B cell (primary cell): ENCODE measurements around the gene GCA. TPM values are rescaled to one million over a fixed set of nuclear protein-coding genes. Genes with fewer than 3 reads are reported as not detected.

ENCODE experiments used
- ATAC-seq: fragments of 200-7000 bp; cut with Tn5 transposase; one replicate; pipeline ENCODE4 v1.10.0; 2021; ENCODE audit warnings: low read depth, mild to moderate bottlenecking, moderate number of reproducible peaks, moderate library complexity
- CTCF ChIA-PET: fragments of 350-600 bp; sonication (Branson Sonifier 250); formaldehyde crosslinking; loops from one replicate; lab custom pipeline; 2021; ENCODE audit warnings: antibody characterized with exemption, inconsistent platforms; lab: Charles Lee
- POLR2A ChIA-PET: fragments of 350-600 bp; sonication (Branson Sonifier 250); formaldehyde crosslinking; loops from one replicate; lab custom pipeline; 2021; ENCODE audit warnings: antibody characterized with exemption; lab: Charles Lee
- DNase-seq: peaks from one replicate; pipeline ENCODE4 v3.0.0; 2013
- H2AFZ ChIP-seq: 2 replicates; pipeline ENCODE4 v1.6.1; 2012; ENCODE audit warnings: mild to moderate bottlenecking, low read depth, low read length; ENCODE audit not compliant: insufficient read depth, poor library complexity, severe bottlenecking
- H3K27ac ChIP-seq, 2 donors: 1 replicate in 1 of 2; 2 replicates in 1 of 2; pipeline ENCODE4 v1.5.1; 2012 to 2013; ENCODE audit warnings: low read length in 2 of 2, mild to moderate bottlenecking in 2 of 2, moderate library complexity in 1 of 2
- H3K27me3 ChIP-seq, 4 experiments: fragments of 200-600 bp in 1 of 4; sonication (generic) in 1 of 4; replicated peaks in 1 of 4; 1 replicate in 2 of 4; 2 replicates in 2 of 4; pipeline versions ENCODE4 v1.6.1 to v1.7.0; 2013 to 2016; ENCODE audit warnings: low read length in 3 of 4, mild to moderate bottlenecking in 2 of 4, mixed read lengths in 1 of 4, moderate library complexity in 1 of 4; ENCODE audit not compliant: insufficient read depth in 4 of 4, control insufficient read depth in 3 of 4; ENCODE audit errors: control extremely low read depth in 1 of 4
- H3K36me3 ChIP-seq, 2 experiments: replicated peaks in 1 of 2; 1 replicate in 1 of 2; 2 replicates in 1 of 2; pipeline versions ENCODE4 v1.6.1 to v1.7.1; 2013; ENCODE audit warnings: low read length in 1 of 2; ENCODE audit not compliant: insufficient read depth in 2 of 2, control insufficient read depth in 1 of 2; ENCODE audit errors: control extremely low read depth in 1 of 2, extremely low read depth in 1 of 2
- H3K4me1 ChIP-seq, 2 donors: fragments of 200-600 bp in 1 of 2; sonication (generic) in 1 of 2; 1 replicate in 1 of 2; 2 replicates in 1 of 2; pipeline versions ENCODE4 v1.5.1 to v1.6.1; 2013 to 2017; ENCODE audit warnings: low read length in 2 of 2; ENCODE audit not compliant: control insufficient read depth in 2 of 2, insufficient read depth in 2 of 2
- H3K4me2 ChIP-seq: replicated peaks from 2 replicates; pipeline ENCODE3; 2012; ENCODE audit warnings: mild to moderate bottlenecking, low read depth, low read length; ENCODE audit not compliant: poor library complexity, severe bottlenecking
- H3K4me3 ChIP-seq, 5 experiments: fragments of 200-600 bp in 1 of 5; sonication (generic) in 1 of 5; 1 replicate in 3 of 5; 2 replicates in 2 of 5; pipeline versions ENCODE4 v1.5.1 to v1.7.0; 2011 to 2016; ENCODE audit warnings: low read length in 4 of 5, mild to moderate bottlenecking in 4 of 5, low read depth in 2 of 5, control low read depth in 1 of 5, moderate library complexity in 1 of 5; ENCODE audit not compliant: insufficient read depth in 1 of 5; ENCODE audit errors: control extremely low read depth in 1 of 5, extremely low read depth in 1 of 5
- H3K79me2 ChIP-seq: fragments of 200-600 bp; sonication (generic); one replicate; pipeline ENCODE4 v1.6.0; 2016; ENCODE audit warnings: low read length; ENCODE audit not compliant: control insufficient read depth, insufficient read depth
- H3K9ac ChIP-seq: fragments of 200-600 bp; sonication (generic); 2 replicates; pipeline ENCODE4 v1.6.1; 2017; ENCODE audit warnings: mild to moderate bottlenecking, low read length, moderate library complexity
- H3K9me3 ChIP-seq, 3 donors: one replicate each; pipeline versions ENCODE4 v1.6.1 to v1.7.1; 2013; ENCODE audit warnings: low read length in 2 of 3; ENCODE audit not compliant: control insufficient read depth in 2 of 3, insufficient read depth in 1 of 3; ENCODE audit errors: control extremely low read depth in 1 of 3
- H4K20me1 ChIP-seq: 2 replicates; pipeline ENCODE4 v1.6.0; 2012; ENCODE audit warnings: mild to moderate bottlenecking, low read length; ENCODE audit not compliant: insufficient read depth, control insufficient read depth, poor library complexity, severe bottlenecking
- H3K27ac Mint-ChIP-seq: one replicate; pipeline ENCODE4 v1.8.0; 2021; ENCODE audit warnings: mixed read lengths
- H3K27me3 Mint-ChIP-seq: one replicate; pipeline ENCODE4 v1.8.0; 2021; ENCODE audit warnings: mixed read lengths
- H3K4me1 Mint-ChIP-seq: one replicate; pipeline ENCODE4 v1.8.0; 2021; ENCODE audit warnings: mixed read lengths
- H3K4me3 Mint-ChIP-seq: one replicate; pipeline ENCODE4 v1.8.0; 2021; ENCODE audit warnings: mixed read lengths
- H3K9me3 Mint-ChIP-seq: one replicate; pipeline ENCODE4 v1.8.0; 2022; ENCODE audit warnings: mixed read lengths; ENCODE audit not compliant: insufficient read depth
- EZH2 ChIP-seq: IDR thresholded peaks from 2 replicates; pipeline ENCODE4 v1.6.1; 2012; ENCODE audit warnings: borderline replicate concordance, low read depth, mild to moderate bottlenecking, moderate library complexity, low read length; ENCODE audit not compliant: insufficient read depth, poor library complexity, severe bottlenecking
- WGBS: methylation state at CpG from one replicate; pipeline ENCODE4 v1.1.5; 2013; ENCODE audit warnings: missing lambda C conversion rate; ENCODE audit not compliant: insufficient coverage; 5-methylcytosine and 5-hydroxymethylcytosine counted together
- intact Hi-C: fragments of 100-400 bp; cut with micrococcal nuclease; formaldehyde crosslinking; loops from one replicate; pipeline ENCODE4 v1.10.0; 2022
- polyA plus RNA-seq: library from polyadenylated mRNA; depleted of rRNA; stranded (reverse); fragments of >200 nt; gene quantifications from 2 replicates; pipeline ENCODE4 v1.2.3, GENCODE V29; 2012
- total RNA-seq, 2 donors: library from RNA; stranded (reverse); fragments of 120-200 nt in 1 of 2; gene quantifications; 1 replicate in 1 of 2; 2 replicates in 1 of 2; pipeline versions ENCODE4 v1.2.3 to v1.2.4, GENCODE V29; 2013 to 2022
- TF ChIP-seq, protein P1 (sequence below): fragments of 200-600 bp; IDR thresholded peaks from one replicate; pipeline ENCODE4 v1.8.0; 2022; ENCODE audit warnings: antibody characterized with exemption, mild to moderate bottlenecking

The GCA gene
- total and polyA plus RNA-seq, 2 donors (not counting 1 experiment from before 2014, with no cell fraction given): 17.9 to 33.0 TPM

DNA sequence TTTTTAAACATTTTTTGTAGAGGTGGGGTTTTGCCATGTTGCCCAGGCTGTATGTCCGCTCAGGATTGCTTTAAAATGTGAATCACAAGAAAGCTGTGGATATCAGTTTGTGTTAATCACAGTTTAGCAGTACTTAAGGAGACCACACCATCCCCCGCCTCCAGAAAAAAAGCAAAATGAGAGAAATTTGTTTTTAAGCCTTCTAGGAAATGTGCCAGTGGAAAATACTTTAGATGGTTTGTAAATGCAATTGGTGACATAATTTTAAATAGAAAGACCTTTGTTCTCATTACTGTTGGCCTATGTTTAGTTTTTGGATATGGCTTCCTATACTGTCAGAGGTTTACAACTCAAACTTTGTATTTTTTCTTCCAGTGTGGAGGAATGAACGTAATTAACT, 27.0 kb downstream of the GCA start:
- Histone ChIP-seq H3K4me3 (no peak overlapping the region), H3K27me3 (no peaks in the 10 kb centered on the region), H3K4me1 (no peaks in the 10 kb centered on the region), H3K79me2 (no peaks in the 10 kb centered on the region), H3K9me3 (no peaks in the 10 kb centered on the region), H3K9ac (no peak overlapping the region), H4K20me1 (no peaks in the 10 kb centered on the region), H3K36me3 (peaks cover 0 to 2% of the 10 kb centered on the region in 2 experiments), H3K27ac (no peak overlapping the region), H3K4me2 (no peak overlapping the region), H2AFZ (no peak overlapping the region)
- Mint-ChIP-seq H3K9me3 (no peaks in the 10 kb centered on the region), H3K27me3 (no peaks in the 10 kb centered on the region), H3K4me3 (no peak overlapping the region), H3K27ac (no peak overlapping the region), H3K4me1 (no peaks in the 10 kb centered on the region)
- intact Hi-C loops: no loop called here
- ChIA-PET POLR2A (no interaction called here), CTCF (no interaction called here)
- ATAC-seq: no peak
- no peak for TF ChIP-seq EZH2
- TF ChIP-seq, protein P1, sequence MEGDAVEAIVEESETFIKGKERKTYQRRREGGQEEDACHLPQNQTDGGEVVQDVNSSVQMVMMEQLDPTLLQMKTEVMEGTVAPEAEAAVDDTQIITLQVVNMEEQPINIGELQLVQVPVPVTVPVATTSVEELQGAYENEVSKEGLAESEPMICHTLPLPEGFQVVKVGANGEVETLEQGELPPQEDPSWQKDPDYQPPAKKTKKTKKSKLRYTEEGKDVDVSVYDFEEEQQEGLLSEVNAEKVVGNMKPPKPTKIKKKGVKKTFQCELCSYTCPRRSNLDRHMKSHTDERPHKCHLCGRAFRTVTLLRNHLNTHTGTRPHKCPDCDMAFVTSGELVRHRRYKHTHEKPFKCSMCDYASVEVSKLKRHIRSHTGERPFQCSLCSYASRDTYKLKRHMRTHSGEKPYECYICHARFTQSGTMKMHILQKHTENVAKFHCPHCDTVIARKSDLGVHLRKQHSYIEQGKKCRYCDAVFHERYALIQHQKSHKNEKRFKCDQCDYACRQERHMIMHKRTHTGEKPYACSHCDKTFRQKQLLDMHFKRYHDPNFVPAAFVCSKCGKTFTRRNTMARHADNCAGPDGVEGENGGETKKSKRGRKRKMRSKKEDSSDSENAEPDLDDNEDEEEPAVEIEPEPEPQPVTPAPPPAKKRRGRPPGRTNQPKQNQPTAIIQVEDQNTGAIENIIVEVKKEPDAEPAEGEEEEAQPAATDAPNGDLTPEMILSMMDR: no peak
- no CpG with 5 or more reads among the region's 3 CpGs for WGBS
- no peak for DNase-seq

DNA sequence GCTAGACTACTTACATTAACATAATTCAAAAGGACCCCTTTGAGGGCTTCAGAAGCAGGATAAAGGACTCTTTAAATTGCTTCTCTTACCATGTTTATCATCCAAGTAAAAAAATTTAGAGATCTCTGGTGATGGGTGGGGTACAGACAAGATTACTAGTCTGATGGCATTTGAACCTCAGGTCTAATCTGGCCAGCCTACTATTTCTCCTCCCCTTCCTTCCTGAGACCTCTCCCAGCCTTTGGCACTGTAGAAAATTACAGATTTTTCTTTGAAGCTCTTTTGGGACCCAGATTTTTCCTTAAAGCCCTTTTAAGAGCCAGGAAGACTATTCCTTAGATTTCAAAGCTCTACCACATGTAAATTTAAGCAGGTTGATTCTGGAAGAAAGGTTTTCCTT, 28.9 kb downstream of the GCA start:
- Histone ChIP-seq H3K4me3 (no peak overlapping the region), H3K9me3 (no peaks in the 10 kb centered on the region), H3K79me2 (no peaks in the 10 kb centered on the region), H3K9ac (no peak overlapping the region), H4K20me1 (no peaks in the 10 kb centered on the region), H3K27me3 (no peaks in the 10 kb centered on the region), H3K4me2 (no peak overlapping the region), H2AFZ (no peak overlapping the region), H3K36me3 (no peaks in the 10 kb centered on the region), H3K4me1 (no peaks in the 10 kb centered on the region), H3K27ac (no peak overlapping the region)
- DNase-seq (no peak), ATAC-seq (no peak)
- Mint-ChIP-seq H3K4me3 (no peak overlapping the region), H3K4me1 (no peaks in the 10 kb centered on the region), H3K9me3 (no peaks in the 10 kb centered on the region), H3K27ac (no peak overlapping the region), H3K27me3 (peaks cover 4% of the 10 kb centered on the region)
- intact Hi-C loops: no loop called here
- ChIA-PET CTCF (no interaction called here), POLR2A (no interaction called here)
- TF ChIP-seq, protein P1: no peak
- no peak for TF ChIP-seq EZH2
